ENCODE results near the gene VPS35.

DNA sequence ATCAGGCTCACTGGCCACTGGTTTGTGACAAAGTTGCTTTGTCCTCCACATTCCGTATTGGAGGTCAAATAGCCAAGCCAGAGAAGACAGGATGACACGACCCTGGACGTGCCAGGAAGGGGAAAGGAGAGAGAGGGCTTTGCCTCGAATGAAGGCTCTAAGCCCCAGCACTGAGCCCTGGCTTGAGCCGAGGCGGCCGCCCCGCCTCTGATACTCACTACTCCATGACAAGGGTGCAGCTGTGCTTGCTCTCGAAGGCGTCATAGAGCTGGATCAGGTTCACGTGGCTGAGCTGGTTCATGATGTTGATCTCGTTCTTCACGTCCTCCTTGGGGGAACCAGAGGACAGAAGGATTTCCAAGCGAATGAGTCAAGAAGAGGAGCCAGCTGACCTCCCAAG lies 39.8 kb upstream of the VPS35 start:
- TF ChIP-seq EP300 (IDR thresholded peaks at IDR 0.05) (no peak), POLR2AphosphoS5 (IDR thresholded peaks at IDR 0.05) (no peak), POLR2A (IDR thresholded peaks at IDR 0.05) (no peak)
- TF ChIP-seq, protein P1, sequence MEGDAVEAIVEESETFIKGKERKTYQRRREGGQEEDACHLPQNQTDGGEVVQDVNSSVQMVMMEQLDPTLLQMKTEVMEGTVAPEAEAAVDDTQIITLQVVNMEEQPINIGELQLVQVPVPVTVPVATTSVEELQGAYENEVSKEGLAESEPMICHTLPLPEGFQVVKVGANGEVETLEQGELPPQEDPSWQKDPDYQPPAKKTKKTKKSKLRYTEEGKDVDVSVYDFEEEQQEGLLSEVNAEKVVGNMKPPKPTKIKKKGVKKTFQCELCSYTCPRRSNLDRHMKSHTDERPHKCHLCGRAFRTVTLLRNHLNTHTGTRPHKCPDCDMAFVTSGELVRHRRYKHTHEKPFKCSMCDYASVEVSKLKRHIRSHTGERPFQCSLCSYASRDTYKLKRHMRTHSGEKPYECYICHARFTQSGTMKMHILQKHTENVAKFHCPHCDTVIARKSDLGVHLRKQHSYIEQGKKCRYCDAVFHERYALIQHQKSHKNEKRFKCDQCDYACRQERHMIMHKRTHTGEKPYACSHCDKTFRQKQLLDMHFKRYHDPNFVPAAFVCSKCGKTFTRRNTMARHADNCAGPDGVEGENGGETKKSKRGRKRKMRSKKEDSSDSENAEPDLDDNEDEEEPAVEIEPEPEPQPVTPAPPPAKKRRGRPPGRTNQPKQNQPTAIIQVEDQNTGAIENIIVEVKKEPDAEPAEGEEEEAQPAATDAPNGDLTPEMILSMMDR (IDR thresholded peaks at IDR 0.05) = no peak
